Neuronal stem cell (in vitro differentiated cells): ENCODE measurements around the gene CADPS.

Source experiments
- DNase-seq: peaks from one replicate; pipeline ENCODE4 v3.0.0-alpha.2; 2013; ENCODE audit warnings: low spot score
- H2AFZ ChIP-seq: one replicate; pipeline ENCODE4 v1.6.1; 2013; ENCODE audit warnings: mild to moderate bottlenecking, low read length, inconsistent platforms
- H2AK5ac ChIP-seq: 2 replicates; pipeline ENCODE4 v1.6.1; 2013; ENCODE audit warnings: low read depth, mild to moderate bottlenecking, inconsistent platforms, low read length, moderate library complexity, mixed read lengths
- H2BK120ac ChIP-seq: 2 replicates; pipeline ENCODE4 v1.6.1; 2013; ENCODE audit warnings: low read depth, mild to moderate bottlenecking, inconsistent platforms, low read length, moderate library complexity, mixed read lengths
- H2BK12ac ChIP-seq: one replicate; pipeline ENCODE4 v1.6.1; 2013; ENCODE audit warnings: low read length, inconsistent platforms
- H2BK15ac ChIP-seq: 2 replicates; pipeline ENCODE4 v1.6.1; 2013; ENCODE audit warnings: mild to moderate bottlenecking, low read length, inconsistent platforms, mixed read lengths
- H2BK5ac ChIP-seq: one replicate; pipeline ENCODE4 v1.6.1; 2013; ENCODE audit warnings: inconsistent platforms, mild to moderate bottlenecking, low read length, moderate library complexity
- H3K14ac ChIP-seq: one replicate; pipeline ENCODE4 v1.6.1; 2013; ENCODE audit warnings: low read length, inconsistent platforms
- H3K18ac ChIP-seq: 2 replicates; pipeline ENCODE4 v1.6.1; 2013; ENCODE audit warnings: low read length, inconsistent platforms
- H3K23ac ChIP-seq: 2 replicates; pipeline ENCODE4 v1.6.1; 2013; ENCODE audit warnings: low read depth, mild to moderate bottlenecking, mixed read lengths, low read length, inconsistent platforms; ENCODE audit not compliant: poor library complexity
- H3K27ac ChIP-seq: replicated peaks from 3 replicates; pipeline ENCODE4 v1.5.1; 2013; ENCODE audit warnings: low read length, inconsistent platforms
- H3K27me3 ChIP-seq, 3 experiments: 2 replicates each; pipeline ENCODE4 v1.6.1; 2013; ENCODE audit warnings: low read length in 3 of 3, mild to moderate bottlenecking in 2 of 3, inconsistent platforms in 1 of 3, low read depth in 1 of 3, mixed read lengths in 1 of 3, moderate library complexity in 1 of 3; ENCODE audit not compliant: control insufficient read depth in 3 of 3, insufficient read depth in 3 of 3
- H3K36me3 ChIP-seq, 2 donors: replicated peaks in 1 of 2; 2 replicates each; pipeline ENCODE4 v1.6.1; 2013; ENCODE audit warnings: low read length in 2 of 2; ENCODE audit not compliant: control insufficient read depth in 2 of 2, insufficient read depth in 2 of 2
- H3K4ac ChIP-seq: 2 replicates; pipeline ENCODE4 v1.6.1; 2013; ENCODE audit warnings: inconsistent platforms, mild to moderate bottlenecking, low read length, moderate library complexity
- H3K4me1 ChIP-seq, 2 donors: 1 replicate in 1 of 2; 2 replicates in 1 of 2; pipeline ENCODE4 v1.6.1; 2013; ENCODE audit warnings: low read length in 2 of 2, low read depth in 1 of 2; ENCODE audit not compliant: control insufficient read depth in 2 of 2, insufficient read depth in 1 of 2
- H3K4me2 ChIP-seq: one replicate; pipeline ENCODE4 v1.6.1; 2013; ENCODE audit warnings: mild to moderate bottlenecking, low read length, inconsistent platforms; ENCODE audit not compliant: insufficient read depth, poor library complexity, severe bottlenecking
- H3K4me3 ChIP-seq, 2 donors: 2 replicates each; pipeline ENCODE4 v1.5.1; 2013; ENCODE audit warnings: low read length in 2 of 2, mild to moderate bottlenecking in 2 of 2, inconsistent platforms in 1 of 2, moderate library complexity in 1 of 2
- H3K79me1 ChIP-seq: one replicate; pipeline ENCODE4 v1.6.1; 2013; ENCODE audit warnings: low read depth, mild to moderate bottlenecking, inconsistent platforms, low read length, moderate library complexity
- H3K9ac ChIP-seq: one replicate; pipeline ENCODE4 v1.6.1; 2013; ENCODE audit warnings: mild to moderate bottlenecking, low read depth, low read length, inconsistent platforms; ENCODE audit not compliant: poor library complexity
- H3K9me3 ChIP-seq, 2 donors: replicated peaks in 1 of 2; 2 replicates each; pipeline versions ENCODE3 to v1.6.1; 2013; ENCODE audit warnings: low read length in 2 of 2, mild to moderate bottlenecking in 2 of 2, inconsistent platforms in 1 of 2, low read depth in 1 of 2, mixed read lengths in 1 of 2, moderate library complexity in 1 of 2; ENCODE audit not compliant: control insufficient read depth in 2 of 2, insufficient read depth in 1 of 2
- H4K8ac ChIP-seq: one replicate; pipeline ENCODE4 v1.6.1; 2013; ENCODE audit warnings: low read depth, mild to moderate bottlenecking, inconsistent platforms, low read length, moderate library complexity
- H4K91ac ChIP-seq: one replicate; pipeline ENCODE4 v1.6.1; 2013; ENCODE audit warnings: low read length, low read depth, mild to moderate bottlenecking, inconsistent platforms; ENCODE audit not compliant: poor library complexity
- WGBS, 2 donors: extraction: QIAGEN DNeasy Blood & Tissue Kit; methylation state at CpG; one replicate each; pipeline ENCODE4 v1.1.7; 2013; ENCODE audit warnings: missing lambda C conversion rate in 2 of 2, mixed read lengths in 1 of 2; ENCODE audit not compliant: insufficient read length in 2 of 2, insufficient replicate concordance in 1 of 2; ENCODE audit errors: extremely low coverage in 2 of 2; 5-methylcytosine and 5-hydroxymethylcytosine counted together

CADPS gene

DNA sequence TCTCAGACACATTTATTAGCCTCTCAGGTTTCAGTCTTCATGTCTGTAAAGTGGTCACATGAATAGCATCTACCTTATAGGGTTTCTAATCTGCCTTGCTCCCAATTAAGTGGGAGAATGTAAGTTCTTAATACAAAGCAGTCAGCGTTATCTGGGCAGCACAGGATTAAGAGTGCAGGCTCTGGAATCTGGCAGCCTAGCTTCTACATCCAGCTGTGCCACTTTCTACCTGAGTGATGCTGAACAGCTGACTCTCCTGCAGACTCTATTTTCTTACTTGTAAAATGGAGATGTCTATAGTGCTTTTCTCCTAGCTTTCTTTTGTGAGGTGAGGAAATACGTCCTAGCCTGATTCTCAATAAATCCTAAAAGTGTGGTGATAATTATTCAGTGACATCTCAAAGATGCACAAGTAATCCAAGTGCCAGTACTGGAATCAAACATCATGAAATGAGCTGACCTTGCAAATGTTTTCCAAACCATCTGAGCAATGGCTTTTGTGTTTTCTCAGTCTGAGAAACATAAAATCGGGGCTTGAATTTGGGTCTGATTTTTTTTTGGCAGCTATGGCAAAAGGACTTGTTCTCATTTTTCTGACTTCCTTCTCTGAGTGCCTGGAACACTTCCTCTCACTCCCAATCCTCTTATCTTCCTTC, 269.7 kb downstream of the CADPS start:
- no peak overlapping the region for H3K27ac ChIP-seq
- H3K4me1 ChIP-seq: peaks cover 0 to 7% of the 10 kb centered on the region in 2 donors
- H2BK120ac ChIP-seq: no peak overlapping the region
- no peaks in the 10 kb centered on the region for H3K27me3 ChIP-seq
- H2BK5ac ChIP-seq: no peak overlapping the region
- no peaks in the 10 kb centered on the region for H3K79me1 ChIP-seq
- H4K8ac ChIP-seq: no peak overlapping the region
- H3K18ac ChIP-seq: no peak overlapping the region
- no peak overlapping the region for H3K4me2 ChIP-seq
- no peaks in the 10 kb centered on the region for H3K36me3 ChIP-seq
- H3K4ac ChIP-seq: no peak overlapping the region
- no peak overlapping the region for H2AFZ ChIP-seq
- DNase-seq: no peak
- H3K23ac ChIP-seq: no peak overlapping the region
- H3K4me3 ChIP-seq: no peak overlapping the region
- H2AK5ac ChIP-seq: no peak overlapping the region
- no peaks in the 10 kb centered on the region for H3K9me3 ChIP-seq
- no peak overlapping the region for H3K9ac ChIP-seq
- no peak overlapping the region for H3K14ac ChIP-seq
- no peak overlapping the region for H2BK12ac ChIP-seq
- H4K91ac ChIP-seq: no peak overlapping the region
- WGBS, 2 donors: no CpG with 5 or more reads among the region's 3 CpGs
- H2BK15ac ChIP-seq: no peak overlapping the region

DNA sequence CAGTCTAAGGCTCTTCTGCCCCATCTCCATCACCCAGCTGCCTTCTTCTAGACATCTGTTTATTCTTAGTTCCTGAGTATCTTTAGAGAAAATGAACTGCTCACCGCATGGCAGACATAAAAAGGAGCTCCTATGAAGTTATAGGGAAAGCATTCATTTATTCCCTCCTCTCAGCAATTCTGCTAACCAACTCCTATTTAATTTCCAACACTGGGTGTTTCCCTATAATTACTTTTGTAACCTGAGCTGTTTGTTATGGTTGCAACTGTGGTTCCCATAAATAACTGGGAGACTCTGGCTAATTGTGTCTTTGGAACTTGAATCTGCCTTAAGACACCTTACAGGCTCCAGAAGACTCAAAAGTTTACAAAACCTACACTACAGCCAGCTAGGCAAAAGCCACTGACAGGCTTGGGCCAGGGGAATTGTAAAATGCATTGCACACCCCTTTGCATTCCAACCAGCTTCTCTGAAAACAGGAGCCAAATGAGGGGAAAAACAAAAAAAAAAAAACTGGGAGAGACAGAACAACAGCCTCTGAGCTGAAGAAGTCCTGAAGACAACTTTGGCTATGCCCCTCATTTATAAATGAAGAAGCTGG, 270.4 kb downstream of the CADPS start:
- H3K9ac ChIP-seq: no peak overlapping the region
- no CpG with 5 or more reads among the region's 1 CpG for WGBS, 2 donors
- no peaks in the 10 kb centered on the region for H3K36me3 ChIP-seq
- DNase-seq: no peak
- H3K27me3 ChIP-seq: no peaks in the 10 kb centered on the region
- H3K4me1 ChIP-seq: peaks cover 0 to 7% of the 10 kb centered on the region in 2 donors
- H3K14ac ChIP-seq: no peak overlapping the region
- no peak overlapping the region for H2AK5ac ChIP-seq
- H2AFZ ChIP-seq: no peak overlapping the region
- H2BK15ac ChIP-seq: no peak overlapping the region
- H4K8ac ChIP-seq: no peak overlapping the region
- no peak overlapping the region for H3K4ac ChIP-seq
- no peak overlapping the region for H2BK12ac ChIP-seq
- H3K23ac ChIP-seq: no peak overlapping the region
- H3K27ac ChIP-seq: no peak overlapping the region
- H3K9me3 ChIP-seq: no peaks in the 10 kb centered on the region
- H3K4me3 ChIP-seq: no peak overlapping the region
- H3K79me1 ChIP-seq: no peaks in the 10 kb centered on the region
- H2BK5ac ChIP-seq: no peak overlapping the region
- H4K91ac ChIP-seq: no peak overlapping the region
- H3K18ac ChIP-seq: no peak overlapping the region
- H3K4me2 ChIP-seq: no peak overlapping the region
- no peak overlapping the region for H2BK120ac ChIP-seq

- no peak overlapping the region for H3K23ac ChIP-seq
- no peak overlapping the region for H3K4me3 ChIP-seq
- H3K27ac ChIP-seq: no peak overlapping the region
- no peak overlapping the region for H3K14ac ChIP-seq
- no peaks in the 10 kb centered on the region for H3K27me3 ChIP-seq
- no peak overlapping the region for H2BK5ac ChIP-seq
- H3K18ac ChIP-seq: no peak overlapping the region
- no peak overlapping the region for H2BK15ac ChIP-seq
- H2BK120ac ChIP-seq: no peak overlapping the region
- H3K9ac ChIP-seq: no peak overlapping the region
- H3K4me2 ChIP-seq: no peak overlapping the region
- no CpG with 5 or more reads among the region's 2 CpGs for WGBS, 2 donors
- no peak overlapping the region for H4K8ac ChIP-seq
- no peaks in the 10 kb centered on the region for H3K79me1 ChIP-seq
- H3K9me3 ChIP-seq: no peaks in the 10 kb centered on the region
- no peak overlapping the region for H2AK5ac ChIP-seq
- H2AFZ ChIP-seq: no peak overlapping the region
- H3K4ac ChIP-seq: no peak overlapping the region
- no peak overlapping the region for H4K91ac ChIP-seq
- peaks cover 0 to 7% of the 10 kb centered on the region in 2 donors for H3K4me1 ChIP-seq
- H3K36me3 ChIP-seq: no peaks in the 10 kb centered on the region
- no peak for DNase-seq
- H2BK12ac ChIP-seq: no peak overlapping the region
These were observed 270.9 kb downstream of the CADPS start for GRCh38 chr3:62604298-62604697.

DNA sequence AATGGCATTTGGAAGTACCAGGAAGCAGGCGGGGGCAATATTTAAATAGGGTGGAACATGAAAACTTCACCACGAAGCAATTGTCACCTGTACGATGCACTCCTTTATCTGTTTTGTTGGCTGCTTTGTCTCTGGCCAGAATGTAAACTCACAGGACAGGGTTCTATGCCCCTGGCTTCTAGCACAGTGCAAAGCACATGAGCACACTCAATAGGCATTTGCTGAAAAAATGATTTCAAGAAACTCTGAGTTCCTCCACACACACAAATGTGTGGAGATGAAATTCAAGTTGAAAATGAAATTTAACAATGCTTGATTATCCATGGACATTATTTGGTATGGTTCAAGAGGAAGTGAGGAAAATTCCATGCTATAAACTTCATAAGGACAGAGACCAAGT, 272.2 kb downstream of the CADPS start:
- H3K9me3 ChIP-seq: no peaks in the 10 kb centered on the region
- no CpG with 5 or more reads among the region's 3 CpGs for WGBS, 2 donors
- H3K18ac ChIP-seq: no peak overlapping the region
- H3K4me2 ChIP-seq: no peak overlapping the region
- H3K79me1 ChIP-seq: no peaks in the 10 kb centered on the region
- H3K27me3 ChIP-seq: no peaks in the 10 kb centered on the region
- no peak overlapping the region for H3K27ac ChIP-seq
- no peak overlapping the region for H2AFZ ChIP-seq
- H2BK15ac ChIP-seq: no peak overlapping the region
- H3K36me3 ChIP-seq: no peaks in the 10 kb centered on the region
- no peak overlapping the region for H3K9ac ChIP-seq
- no peak overlapping the region for H3K4ac ChIP-seq
- no peak overlapping the region for H4K91ac ChIP-seq
- H4K8ac ChIP-seq: no peak overlapping the region
- H3K4me3 ChIP-seq: no peak overlapping the region
- no peak overlapping the region for H2BK12ac ChIP-seq
- H2BK5ac ChIP-seq: no peak overlapping the region
- no peak for DNase-seq
- H3K4me1 ChIP-seq: peaks cover 0 to 7% of the 10 kb centered on the region in 2 donors
- no peak overlapping the region for H2BK120ac ChIP-seq
- H2AK5ac ChIP-seq: no peak overlapping the region
- H3K23ac ChIP-seq: no peak overlapping the region
- no peak overlapping the region for H3K14ac ChIP-seq
